ENCODE data around the gene TNS1.

- TF ChIP-seq MIER1 (IDR thresholded peaks at IDR 0.05; ENCODE audit: low read depth) (no peak), SIRT6 (IDR thresholded peaks at IDR 0.05; ENCODE audit: low read depth, low read length) (no peak), SRF (CRISPR knock-in tag; IDR thresholded peaks at IDR 0.05) (no peak), CTCF (IDR thresholded peaks at IDR 0.05 in 2 of 3, conservative IDR thresholded peaks at IDR 0.05 in 1 of 3; ENCODE audit: insufficient read depth in 2 of 3, low read depth in 1 of 3, low read length in 3 of 3) (no peak), TCF7 (IDR thresholded peaks at IDR 0.05; ENCODE audit: borderline replicate concordance) (no peak), FOXJ3 (CRISPR knock-in tag; IDR thresholded peaks at IDR 0.05) (no peak)
Measured at GRCh38 chr2:218005028-218005427, 2.2 kb upstream of the TNS1 start.

Measured in K562 (cell line).